HepG2 (cell line): ENCODE data around the gene ZDHHC19. TPM values are rescaled to one million over a fixed set of nuclear protein-coding genes. Genes with fewer than 3 reads are reported as not detected.

ENCODE experiments used
- ATAC-seq: fragments of 200-7000 bp; cut with Tn5 transposase; 3 replicates; pipeline ENCODE4 v1.9.1; 2020; ENCODE audit warnings: mild to moderate bottlenecking, moderate library complexity
- BruUV-seq: library from RNA; stranded (reverse); fragments of 400-500 nt; replicated peaks from 2 replicates; lab custom pipeline; 2021; lab: Mats Ljungman, UMichigan
- CTCF ChIA-PET: fragments of 300-600 bp; formaldehyde crosslinking; extraction: SDS; loops from one replicate; lab custom pipeline; 2021; ENCODE audit warnings: low total read pairs, inconsistent platforms, low intra/inter-chr PET ratio; lab: Yijun Ruan, JAX
- POLR2A ChIA-PET: fragments of 350-600 bp; sonication (Branson Sonifier 250); formaldehyde crosslinking; loops from one replicate; lab custom pipeline; 2020; ENCODE audit warnings: antibody characterized with exemption, inconsistent platforms; lab: Yijun Ruan, JAX
- DNase-seq: peaks from one replicate; pipeline ENCODE4 v3.0.0-alpha.2; 2015; ENCODE audit warnings: low spot score
- FAIRE-seq: peaks from 3 replicates; lab custom pipeline; 2011; peaks lifted over from hg19 to GRCh38; lab: Jason Lieb, UNC
- H2AFZ ChIP-seq: one replicate; pipeline ENCODE4 v1.6.1; 2011; ENCODE audit warnings: low read length, inconsistent platforms
- H3K27ac ChIP-seq: fragments of 300-600 bp; 3 replicates; pipeline ENCODE4 v1.8.0; 2011; ENCODE audit warnings: mixed run types, mild to moderate bottlenecking, mixed read lengths, low read length, inconsistent platforms; ENCODE audit not compliant: insufficient read depth; ENCODE audit errors: extremely low read length
- H3K27me3 ChIP-seq, 2 experiments: fragments of 200-600 bp in 1 of 2; 2 replicates in 1 of 2; 3 replicates in 1 of 2; pipeline versions ENCODE4 v1.6.0 to v1.8.0; 2011; ENCODE audit warnings: low read length in 2 of 2, mild to moderate bottlenecking in 2 of 2, moderate library complexity in 2 of 2, inconsistent platforms in 1 of 2; ENCODE audit not compliant: insufficient read depth in 2 of 2, control insufficient read depth in 1 of 2
- H3K36me3 ChIP-seq, 2 experiments: fragments of 200-600 bp in 1 of 2; replicated peaks in 1 of 2; 2 replicates in 1 of 2; 3 replicates in 1 of 2; pipeline versions ENCODE4 v1.5.1 to v1.8.0; 2011; ENCODE audit warnings: low read length in 2 of 2, inconsistent platforms in 1 of 2; ENCODE audit not compliant: insufficient read depth in 2 of 2, control insufficient read depth in 1 of 2
- H3K4me1 ChIP-seq: 2 replicates; pipeline ENCODE4 v1.5.1; 2012; ENCODE audit warnings: low read length, inconsistent platforms; ENCODE audit not compliant: insufficient read depth
- H3K4me2 ChIP-seq: 2 replicates; pipeline ENCODE4 v1.6.0; 2011; ENCODE audit warnings: low read depth, low read length, inconsistent platforms
- H3K4me3 ChIP-seq, 3 experiments: fragments of 200-600 bp in 1 of 3; sonication (generic), shearing (Covaris generic) in 1 of 3; replicated peaks in 1 of 3; 2 replicates each; pipeline ENCODE4 v1.5.1; 2011 to 2016; ENCODE audit warnings: low read length in 3 of 3, inconsistent platforms in 2 of 3, low read depth in 2 of 3, mild to moderate bottlenecking in 2 of 3, control low read depth in 1 of 3, mixed read lengths in 1 of 3; ENCODE audit not compliant: insufficient read depth in 1 of 3
- H3K79me2 ChIP-seq: one replicate; pipeline ENCODE4 v1.6.1; 2011; ENCODE audit warnings: low read length, inconsistent platforms; ENCODE audit not compliant: insufficient read depth
- H3K9ac ChIP-seq: 2 replicates; pipeline ENCODE4 v1.6.0; 2011; ENCODE audit warnings: mild to moderate bottlenecking, low read depth, low read length, inconsistent platforms; ENCODE audit not compliant: insufficient read depth
- H3K9me3 ChIP-seq: 2 replicates; pipeline ENCODE4 v1.5.1; 2012; ENCODE audit warnings: mild to moderate bottlenecking, low read length
- H4K20me1 ChIP-seq: 2 replicates; pipeline ENCODE4 v1.6.0; 2011; ENCODE audit warnings: inconsistent platforms, mild to moderate bottlenecking, low read length, moderate library complexity; ENCODE audit not compliant: insufficient read depth
- ATAD3A ChIP-seq: sonication (generic); formaldehyde crosslinking; IDR thresholded peaks from 2 replicates; pipeline ENCODE4 v1.4.0; 2020; ENCODE audit warnings: missing genetic modification reagents
- ATF1 ChIP-seq: IDR thresholded peaks from 2 replicates; pipeline ENCODE4 v1.6.1; 2016; ENCODE audit warnings: mild to moderate bottlenecking, control low read depth
- CERS6 ChIP-seq: sonication (generic); formaldehyde crosslinking; IDR thresholded peaks from 2 replicates; pipeline ENCODE4 v1.5.0; 2020; ENCODE audit warnings: missing genetic modification reagents
- FOSL1 ChIP-seq: sonication (generic); formaldehyde crosslinking; IDR thresholded peaks from 2 replicates; pipeline ENCODE4 v1.9.0; 2021; ENCODE audit warnings: missing genetic modification reagents, borderline replicate concordance
- GATAD2A ChIP-seq: IDR thresholded peaks from 2 replicates; pipeline ENCODE4 v1.6.1; 2016
- JUND ChIP-seq: sonication (generic); formaldehyde crosslinking; IDR thresholded peaks from 2 replicates; pipeline ENCODE4 v1.8.0; 2022; ENCODE audit warnings: mild to moderate bottlenecking, missing genetic modification reagents
- MED1 ChIP-seq: sonication (generic); formaldehyde crosslinking; IDR thresholded peaks from 2 replicates; pipeline ENCODE4 v1.4.0; 2020; ENCODE audit warnings: missing genetic modification reagents
- PREB ChIP-seq: sonication (generic); formaldehyde crosslinking; IDR thresholded peaks from 2 replicates; pipeline ENCODE4 v1.4.0; 2020; ENCODE audit warnings: missing genetic modification reagents
- ZFX ChIP-seq: sonication (generic); formaldehyde crosslinking; IDR thresholded peaks from 2 replicates; pipeline ENCODE4 v1.4.0; 2020; ENCODE audit warnings: mild to moderate bottlenecking, low read depth, missing genetic modification reagents, moderate library complexity
- ZNF138 ChIP-seq: sonication (generic); formaldehyde crosslinking; IDR thresholded peaks from 2 replicates; pipeline ENCODE4 v1.5.0; 2020; ENCODE audit warnings: mild to moderate bottlenecking, low read depth, missing genetic modification reagents
- ZNF362 ChIP-seq: sonication (generic); formaldehyde crosslinking; IDR thresholded peaks from 2 replicates; pipeline ENCODE4 v1.4.0; 2020; ENCODE audit warnings: missing genetic modification reagents, mild to moderate bottlenecking, borderline replicate concordance
- ZNF441 ChIP-seq: sonication (generic); formaldehyde crosslinking; IDR thresholded peaks from 2 replicates; pipeline ENCODE4 v1.7.0; 2021; ENCODE audit warnings: missing genetic modification reagents, borderline replicate concordance
- WGBS: methylation state at CpG from one replicate; pipeline ENCODE4 v1.1.6; 2017; ENCODE audit warnings: low lambda C conversion rate; 5-methylcytosine and 5-hydroxymethylcytosine counted together
- in situ Hi-C: cut with HindIII; loops from 2 replicates; pipeline ENCODE4 v1.10.0; 2017; ENCODE audit warnings: low pct_unique_long_range_greater_than_20kb; ENCODE audit not compliant: extremely low pct_ligation_motif_present
- intact Hi-C: fragments of 100-400 bp; cut with micrococcal nuclease; formaldehyde crosslinking; loops from one replicate; pipeline ENCODE4 v1.10.0; 2022; ENCODE audit not compliant: unreplicated experiment
- polyA plus RNA-seq, 8 experiments: library from polyadenylated mRNA; depleted of rRNA in 3 of 8; stranded (reverse) in 7 of 8; unstranded in 1 of 8; fragments of >200 nt; fragmentation: Illumina TruSeq in 4 of 8; extraction: Trizol in 4 of 8; gene quantifications; 2 replicates each; pipeline versions ENCODE4 v1.2.1 to v1.2.3, GENCODE V29; 2011 to 2016; ENCODE audit warnings: low read depth in 4 of 8, missing spikeins in 1 of 8, mixed read lengths in 1 of 8; ENCODE audit not compliant: insufficient read depth in 1 of 8
- total RNA-seq, 5 experiments: library from RNA; depleted of rRNA; stranded (reverse); fragments of >200 nt; fragmentation: Illumina TruSeq; extraction: Trizol; gene quantifications; 2 replicates each; pipeline ENCODE4 v1.2.3, GENCODE V29; 2016; ENCODE audit warnings: low read depth in 1 of 5

The ZDHHC19 gene
- total and polyA plus RNA-seq, 2 of the 13 experiments (the other 11 are each of a cell fraction or from before 2014, with no cell fraction given): 0.22 to 0.53 TPM

- Histone ChIP-seq H3K4me3 (no peak overlapping the region; a peak in 1 of 6 replicates), H2AFZ (no peak overlapping the region), H3K9me3 (no peaks in the 10 kb centered on the region), H3K4me2 (peak overlapping the region; percentile 46; the same call in 1 of the 2 replicates), H3K27me3 (peaks cover 3 to 49% of the 10 kb centered on the region in 2 experiments; a peak in 4 of 5 replicates), H3K36me3 (no peaks in the 10 kb centered on the region), H3K27ac (no peak overlapping the region), H3K79me2 (no peaks in the 10 kb centered on the region), H4K20me1 (no peaks in the 10 kb centered on the region), H3K9ac (no peak overlapping the region), H3K4me1 (peaks cover 50% of the 10 kb centered on the region)
- in situ Hi-C loops: loop anchor here (5.0 kb wide), 1 partner anchor 120 kb away; no protein-coding TSS in a partner anchor
- no peak for TF ChIP-seq GATAD2A (CRISPR knock-in tag)
- TF ChIP-seq ZFX (CRISPR knock-in tag): 0 out of 2 replicates have a peak, but pooled peaks have one; percentile 6
- ChIA-PET CTCF (interaction anchor here (1.5 kb wide), 1 partner anchor 125 kb away, joined by 32 read pairs; no protein-coding TSS in a partner anchor), POLR2A (no interaction called here)
- no TSS peak for BruUV-seq
- no peak for ATAC-seq
- no peak for DNase-seq
- no peak for FAIRE-seq
- 57% methylated on average over 9 of the region's 17 CpGs for WGBS
- intact Hi-C loops: no loop called here
Measured at GRCh38 chr3:196197524-196197923, 13.7 kb downstream of the ZDHHC19 start.

GRCh38 chr3:196195664-196196265 lies 15.4 kb downstream of the ZDHHC19 start:
- ATAC-seq: no peak
- H3K27ac ChIP-seq: no peak overlapping the region
- intact Hi-C loops (loop anchor here (1.0 kb wide), 3 partner anchors 122 to 173 kb away; no protein-coding TSS in a partner anchor), in situ Hi-C loops (loop anchor here (5.0 kb wide), 1 partner anchor 118 kb away; no protein-coding TSS in a partner anchor)
- H3K36me3 ChIP-seq: no peaks in the 10 kb centered on the region
- H2AFZ ChIP-seq: no peak overlapping the region
- H3K4me2 ChIP-seq: no peak overlapping the region; the same call in 1 of the 2 replicates
- ChIA-PET CTCF (interaction anchor here (1.1 to 1.7 kb wide), 3 partner anchors 123 to 323 kb away, joined by 6 to 32 read pairs (median 15); no protein-coding TSS in a partner anchor), POLR2A (interaction anchor here (0.5 kb wide), 1 partner anchor 123 kb away, joined by 6 read pairs; no protein-coding TSS in a partner anchor)
- peaks cover 3 to 53% of the 10 kb centered on the region in 2 experiments; a peak in 4 of 5 replicates for H3K27me3 ChIP-seq
- no peak overlapping the region for H3K4me3 ChIP-seq
- 54% methylated on average over 7 of the region's 14 CpGs for WGBS
- H3K9me3 ChIP-seq: no peaks in the 10 kb centered on the region
- no peak for DNase-seq
- no peaks in the 10 kb centered on the region for H3K79me2 ChIP-seq
- no TSS peak for BruUV-seq
- FAIRE-seq: no peak
- H3K9ac ChIP-seq: no peak overlapping the region
- H4K20me1 ChIP-seq: no peaks in the 10 kb centered on the region
- H3K4me1 ChIP-seq: peaks cover 60% of the 10 kb centered on the region
- TF ChIP-seq ZNF138 (CRISPR knock-in tag) (no peak), CERS6 (no peak), PREB (CRISPR knock-in tag) (no peak), JUND (CRISPR knock-in tag) (no peak), ATF1 (no peak), ZNF362 (CRISPR knock-in tag) (no peak), ZNF441 (no peak), MED1 (CRISPR knock-in tag) (no peak), FOSL1 (CRISPR knock-in tag) (no peak), ATAD3A (CRISPR knock-in tag) (no peak)
